ENCODE measurements around the gene INPP5A. TPM values are rescaled to one million over a fixed set of nuclear protein-coding genes. Genes with fewer than 3 reads are reported as not detected.

The INPP5A gene
- total and polyA plus RNA-seq, 2 experiments from 2014 or later, result 41.2 to 53.6 TPM

GRCh38 chr10:132618158-132618919, 80.8 kb downstream of the INPP5A start:
- no peak overlapping the region for H3K4me2 ChIP-seq
- no peaks in the 10 kb centered on the region for H3K27me3 ChIP-seq
- no peaks in the 10 kb centered on the region for H3K79me2 ChIP-seq
- H3K4me3 ChIP-seq, result no peak overlapping the region
- no peaks in the 10 kb centered on the region for H3K9me2 ChIP-seq (replicated peaks; ENCODE audit: insufficient read depth)
- H2AFZ ChIP-seq, result no peak overlapping the region
- H3K9me3 ChIP-seq (ENCODE audit: low read depth), result no peaks in the 10 kb centered on the region
- no peak overlapping the region for H3K27ac ChIP-seq
- H3K4me1 ChIP-seq (ENCODE audit: insufficient read depth), result peaks cover 5% of the 10 kb centered on the region
- DNase-seq (ENCODE audit: low spot score), result no peak
- no peak for TF ChIP-seq EZH2phosphoT487 (IDR thresholded peaks at IDR 0.05; ENCODE audit: low read depth, severe bottlenecking, unreplicated experiment)
- TF ChIP-seq CTCF (IDR thresholded peaks at IDR 0.05; ENCODE audit: poor library complexity), result no peak
- TF ChIP-seq EZH2 (IDR thresholded peaks at IDR 0.05; ENCODE audit: borderline replicate concordance), result no peak
- no peaks in the 10 kb centered on the region for H4K20me1 ChIP-seq (ENCODE audit: insufficient read depth, poor library complexity, severe bottlenecking)
- no peaks in the 10 kb centered on the region for H3K36me3 ChIP-seq (replicated peaks; ENCODE audit: insufficient read depth, low read depth)
- 94% methylated on average over 6 of the region's 6 CpGs for WGBS (ENCODE audit: low lambda C conversion rate, missing lambda C conversion rate)

- 95% methylated on average over 2 of the region's 2 CpGs for WGBS (ENCODE audit: low lambda C conversion rate, missing lambda C conversion rate)
- Histone ChIP-seq H3K4me3 (no peak overlapping the region), H3K36me3 (replicated peaks; ENCODE audit: insufficient read depth, low read depth) (no peaks in the 10 kb centered on the region), H2AFZ (no peak overlapping the region), H3K9me3 (ENCODE audit: low read depth) (no peaks in the 10 kb centered on the region), H3K27me3 (no peaks in the 10 kb centered on the region), H4K20me1 (ENCODE audit: insufficient read depth, poor library complexity, severe bottlenecking) (no peaks in the 10 kb centered on the region), H3K79me2 (no peaks in the 10 kb centered on the region), H3K9me2 (replicated peaks; ENCODE audit: insufficient read depth) (no peaks in the 10 kb centered on the region), H3K27ac (no peak overlapping the region), H3K4me1 (ENCODE audit: insufficient read depth) (no peaks in the 10 kb centered on the region), H3K4me2 (no peak overlapping the region)
- TF ChIP-seq EZH2phosphoT487 (IDR thresholded peaks at IDR 0.05; ENCODE audit: low read depth, severe bottlenecking, unreplicated experiment), result no peak
- no peak for TF ChIP-seq EZH2 (IDR thresholded peaks at IDR 0.05; ENCODE audit: borderline replicate concordance)
- no peak for TF ChIP-seq CTCF (IDR thresholded peaks at IDR 0.05; ENCODE audit: poor library complexity)
- no peak for DNase-seq (ENCODE audit: low spot score)
These were observed 82.3 kb downstream of the INPP5A start for GRCh38 chr10:132619927-132620326.

GRCh38 chr10:132624061-132624846, 86.7 kb downstream of the INPP5A start:
- WGBS (ENCODE audit: low lambda C conversion rate, missing lambda C conversion rate), result 96% methylated on average over 31 of the region's 31 CpGs
- no peaks in the 10 kb centered on the region for H4K20me1 ChIP-seq (ENCODE audit: insufficient read depth, poor library complexity, severe bottlenecking)

More at GRCh38 chr10:132624061-132624846, 86.7 kb downstream of the INPP5A start:
- H3K27me3 ChIP-seq, result no peaks in the 10 kb centered on the region
- no peak overlapping the region for H2AFZ ChIP-seq
- no peaks in the 10 kb centered on the region for H3K36me3 ChIP-seq (replicated peaks; ENCODE audit: insufficient read depth, low read depth)
- H3K9me3 ChIP-seq (ENCODE audit: low read depth), result no peaks in the 10 kb centered on the region
- peaks cover 9% of the 10 kb centered on the region for H3K79me2 ChIP-seq
- no peak for DNase-seq (ENCODE audit: low spot score)
- TF ChIP-seq EZH2phosphoT487 (IDR thresholded peaks at IDR 0.05; ENCODE audit: low read depth, severe bottlenecking, unreplicated experiment), result no peak
- no peak for TF ChIP-seq EZH2 (IDR thresholded peaks at IDR 0.05; ENCODE audit: borderline replicate concordance)
- TF ChIP-seq CTCF (IDR thresholded peaks at IDR 0.05; ENCODE audit: poor library complexity), result no peak
- no peak overlapping the region for H3K4me3 ChIP-seq
- H3K9me2 ChIP-seq (replicated peaks; ENCODE audit: insufficient read depth), result no peaks in the 10 kb centered on the region
- H3K27ac ChIP-seq, result no peak overlapping the region
- peaks cover 29% of the 10 kb centered on the region for H3K4me1 ChIP-seq (ENCODE audit: insufficient read depth)
- H3K4me2 ChIP-seq, result no peak overlapping the region
